ENCODE measurements around the gene AZU1. TPM values are rescaled to one million over a fixed set of nuclear protein-coding genes. Genes with fewer than 3 reads are reported as not detected.
A peak's percentile ranks its signal among the peaks of the same experiment; 100 is the strongest.

AZU1 gene
- total RNA-seq, 2 donors from 2014 or later = 0.27 TPM; not detected in 1

GRCh38 chr19:789701-790060 is 38.0 kb upstream of the AZU1 start:
- no peaks in the 10 kb centered on the region for H3K27me3 ChIP-seq
- H3K4me3 ChIP-seq = no peak overlapping the region
- peak overlapping the region; percentile 6 for H3K27ac ChIP-seq
- H3K4me1 ChIP-seq = no peaks in the 10 kb centered on the region
- intact Hi-C loops (cut with DNase I) = no loop called here
- no peak overlapping the region for H3K9ac ChIP-seq (ENCODE audit: low read depth in 2 of 2, low read length in 2 of 2)
- no peaks in the 10 kb centered on the region for H3K36me3 ChIP-seq
- TF ChIP-seq CTCF (IDR thresholded peaks at IDR 0.05) = no peak
- no peaks in the 10 kb centered on the region for H3K9me3 ChIP-seq
- no peak for DNase-seq

- DNase-seq = no peak
These were observed 36.5 kb upstream of the AZU1 start for GRCh38 chr19:791007-791566.

GRCh38 chr19:791567-792305 is 35.9 kb upstream of the AZU1 start:
- Histone ChIP-seq H3K9ac (ENCODE audit: low read depth in 2 of 2, low read length in 2 of 2) (no peak overlapping the region), H3K27ac (no peak overlapping the region), H3K4me1 (no peaks in the 10 kb centered on the region), H3K4me3 (no peak overlapping the region), H3K9me3 (no peaks in the 10 kb centered on the region), H3K36me3 (no peaks in the 10 kb centered on the region), H3K27me3 (no peaks in the 10 kb centered on the region)
- DNase-seq = no peak
- intact Hi-C loops (cut with DNase I) = no loop called here
- TF ChIP-seq CTCF (IDR thresholded peaks at IDR 0.05) = no peak

More at GRCh38 chr19:791007-791566, 36.5 kb upstream of the AZU1 start:
- Histone ChIP-seq H3K27ac (no peak overlapping the region), H3K4me3 (no peak overlapping the region), H3K4me1 (no peaks in the 10 kb centered on the region), H3K9ac (ENCODE audit: low read depth in 2 of 2, low read length in 2 of 2) (no peak overlapping the region), H3K27me3 (no peaks in the 10 kb centered on the region), H3K36me3 (no peaks in the 10 kb centered on the region), H3K9me3 (no peaks in the 10 kb centered on the region)
- TF ChIP-seq CTCF (IDR thresholded peaks at IDR 0.05) = no peak
- intact Hi-C loops (cut with DNase I) = no loop called here

DNA sequence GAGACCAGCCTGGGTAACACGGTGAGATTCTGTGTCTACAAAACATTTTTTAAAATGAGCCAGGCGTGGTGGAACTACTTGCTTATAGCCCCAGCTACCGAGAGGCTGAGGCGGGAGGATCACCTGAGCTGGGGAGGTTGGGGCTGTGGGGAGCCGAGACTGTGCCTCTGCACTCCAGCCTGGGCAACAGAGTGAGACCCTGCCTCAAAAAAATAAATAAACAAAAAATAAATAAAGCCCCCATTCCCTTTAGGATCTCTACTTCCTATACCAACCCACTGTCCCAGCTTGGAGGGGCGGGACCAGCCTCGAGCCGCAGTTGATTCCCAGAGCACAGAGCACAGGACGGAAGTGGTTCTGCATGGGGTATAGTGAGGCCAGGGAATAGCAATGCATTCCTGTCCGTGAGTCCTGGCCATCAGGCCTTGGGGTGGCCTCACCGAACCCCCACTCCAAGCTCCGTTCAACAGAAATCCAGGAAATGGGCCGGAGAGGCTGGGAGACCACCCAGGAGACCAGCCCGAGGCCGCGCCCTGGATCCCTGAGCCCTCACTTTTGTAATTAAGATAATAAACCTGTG is 35.2 kb upstream of the AZU1 start:
- no peak for TF ChIP-seq CTCF (IDR thresholded peaks at IDR 0.05)
- H3K4me3 ChIP-seq = no peak overlapping the region
- H3K4me1 ChIP-seq = no peaks in the 10 kb centered on the region
- no peaks in the 10 kb centered on the region for H3K9me3 ChIP-seq
- H3K27ac ChIP-seq = no peak overlapping the region
- no peak for DNase-seq
- no peaks in the 10 kb centered on the region for H3K27me3 ChIP-seq
- H3K9ac ChIP-seq (ENCODE audit: low read depth in 2 of 2, low read length in 2 of 2) = no peak overlapping the region
- intact Hi-C loops (cut with DNase I) = no loop called here
- H3K36me3 ChIP-seq = no peaks in the 10 kb centered on the region

DNA sequence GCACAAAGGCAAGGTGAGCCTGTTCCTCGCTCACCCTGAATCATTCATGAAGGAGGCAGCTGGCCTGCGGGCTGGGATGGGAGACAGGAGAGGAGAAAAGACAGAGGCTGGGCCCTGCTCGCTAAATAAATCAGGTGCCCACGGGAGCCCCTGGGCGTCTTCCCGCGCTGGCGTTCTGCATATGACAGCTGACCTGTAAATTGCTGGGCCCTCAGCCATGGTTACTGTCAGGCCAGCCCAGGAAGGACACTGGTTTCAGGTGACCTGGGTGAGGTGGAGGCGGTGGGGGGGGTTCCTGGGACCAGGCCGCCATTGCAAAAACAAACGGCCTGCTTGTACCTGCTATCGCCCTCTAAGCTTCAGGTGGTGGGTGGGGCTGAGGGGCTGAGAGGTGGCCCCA is 33.8 kb upstream of the AZU1 start:
- Histone ChIP-seq H3K4me1 (no peaks in the 10 kb centered on the region), H3K4me3 (no peak overlapping the region), H3K9ac (ENCODE audit: low read depth in 2 of 2, low read length in 2 of 2) (no peak overlapping the region), H3K36me3 (no peaks in the 10 kb centered on the region), H3K9me3 (no peaks in the 10 kb centered on the region), H3K27ac (no peak overlapping the region), H3K27me3 (no peaks in the 10 kb centered on the region)
- TF ChIP-seq CTCF (IDR thresholded peaks at IDR 0.05) = no peak
- DNase-seq = no peak
- intact Hi-C loops (cut with DNase I) = no loop called here

All from colonic mucosa (tissue), 4 donors.